Psoas muscle (tissue), 8 donors: ENCODE data around the gene SLC1A3. TPM values are rescaled to one million over a fixed set of nuclear protein-coding genes. Genes with fewer than 3 reads are reported as not detected.
A peak's percentile ranks its signal among the peaks of the same experiment; 100 is the strongest.

Source experiments
- ATAC-seq, 4 donors: fragments of 200-7000 bp; cut with Tn5 transposase; one replicate each; pipeline ENCODE4 v1.9.1; 2020; ENCODE audit warnings: moderate library complexity in 3 of 4, mild to moderate bottlenecking in 2 of 4
- DNase-seq, 2 donors: peaks; one replicate each; pipeline ENCODE4 v3.0.0-alpha.2; 2020
- H3K27ac ChIP-seq: fragments of 200-600 bp; one replicate; pipeline ENCODE4 v1.8.0; 2022
- H3K27me3 ChIP-seq, 3 donors: fragments of 200-600 bp in 1 of 3; one replicate each; pipeline versions ENCODE4 v1.6.1 to v1.8.0; 2013 to 2022; ENCODE audit warnings: low read length in 2 of 3, mild to moderate bottlenecking in 2 of 3, moderate library complexity in 1 of 3; ENCODE audit not compliant: insufficient read depth in 3 of 3
- H3K36me3 ChIP-seq, 2 donors: fragments of 200-600 bp in 1 of 2; one replicate each; pipeline versions ENCODE4 v1.6.1 to v1.8.0; 2013 to 2022; ENCODE audit warnings: low read depth in 1 of 2, mild to moderate bottlenecking in 1 of 2, moderate library complexity in 1 of 2; ENCODE audit not compliant: insufficient read depth in 1 of 2
- H3K4me1 ChIP-seq: fragments of 200-600 bp; one replicate; pipeline ENCODE4 v1.8.0; 2022
- H3K4me3 ChIP-seq: fragments of 200-600 bp; one replicate; pipeline ENCODE4 v1.8.0; 2022; ENCODE audit warnings: mild to moderate bottlenecking
- H3K9me3 ChIP-seq: fragments of 200-600 bp; one replicate; pipeline ENCODE4 v1.8.0; 2022
- CTCF ChIP-seq: fragments of 200-600 bp; IDR thresholded peaks from one replicate; pipeline ENCODE4 v1.8.0; 2022; ENCODE audit warnings: antibody characterized with exemption
- WGBS, 3 donors: extraction: QIAGEN DNeasy Blood & Tissue Kit; methylation state at CpG; one replicate each; pipeline versions ENCODE4 v1.1.6 to v1.1.7; 2013; 5-methylcytosine and 5-hydroxymethylcytosine counted together
- intact Hi-C, 2 donors: fragments of 100-400 bp; cut with DNase I; formaldehyde crosslinking; loops; one replicate each; pipeline versions ENCODE4 v1.11.0 to v1.14.2; 2022
- polyA plus RNA-seq, 3 donors: library from polyadenylated mRNA; stranded (reverse); fragments of 200-250 nt; gene quantifications; one replicate each; pipeline ENCODE4 v1.2.3, GENCODE V29; 2013
- total RNA-seq, 4 donors: library from RNA; stranded (reverse); fragmentation: NEBNext Ultra II Directional in 2 of 4; extraction: Animal tissue kit (Norgen Biotek cat#: 25700) in 2 of 4; gene quantifications; one replicate each; pipeline versions ENCODE4 v1.2.1 to v1.2.4, GENCODE V29; 2021 to 2023
- donor health status: healthy with polysubstance abuse.
- donor health status: DM: no; HTN: no; CAD: no; lungs with moderate emphysema.
- donor health status: Bipolar disorder and iron deficiency.
- donor health status: healthy.
- donor health status: DM: yes; HTN: yes; CAD: no.
- donor health status: DM: no; HTN: no; CAD: no.
- donor health status: DM: no; HTN: no; CAD: no.
- donor health status: DM: yes; HTN: yes; CAD: no.

The SLC1A3 gene
- total and polyA plus RNA-seq, 7 donors: 9.6 to 25.3 (median 17.4) TPM

GRCh38 chr5:36602704-36603321, 3.6 kb upstream of the SLC1A3 start:
- Histone ChIP-seq H3K27ac (no peak overlapping the region), H3K27me3 (no peaks in the 10 kb centered on the region), H3K9me3 (no peaks in the 10 kb centered on the region), H3K4me3 (no peak overlapping the region), H3K36me3 (no peaks in the 10 kb centered on the region), H3K4me1 (peaks cover 3% of the 10 kb centered on the region)
- intact Hi-C loops: loop anchor here in 1 of 2 donors (10.0 kb wide), 1 partner anchor 188 kb away; no protein-coding TSS in a partner anchor
- DNase-seq: no peak
- ATAC-seq: no peak
- WGBS, 3 donors: 53 to 64% (median 56%) methylated on average over 5 of the region's 5 CpGs
- no peak for TF ChIP-seq CTCF

DNA sequence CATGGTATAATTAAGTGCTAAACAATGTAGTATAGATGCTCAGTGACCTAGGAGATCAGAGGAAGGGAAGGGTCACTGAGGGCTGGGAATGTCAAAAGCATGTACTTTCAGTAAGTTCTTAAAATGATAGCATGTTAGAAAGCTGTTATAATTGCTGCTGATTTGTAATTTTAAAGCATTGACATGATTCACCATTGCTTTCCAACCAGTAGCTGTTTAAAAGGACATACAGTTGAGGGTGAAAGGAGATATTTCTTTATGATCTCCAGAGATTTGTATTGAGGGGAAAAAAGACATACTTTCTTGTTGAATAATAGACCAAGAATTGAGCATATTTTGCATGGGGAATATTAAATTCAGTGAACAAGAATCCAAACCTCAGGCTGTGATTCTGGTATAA, 1.2 kb upstream of the SLC1A3 start:
- peaks cover 3% of the 10 kb centered on the region for H3K4me1 ChIP-seq
- no peak for ATAC-seq
- intact Hi-C loops: loop anchor here in 1 of 2 donors (5.0 to 10.0 kb wide), 2 partner anchors 87 to 190 kb away; no protein-coding TSS in a partner anchor
- no peak for DNase-seq
- no peaks in the 10 kb centered on the region for H3K9me3 ChIP-seq
- no peaks in the 10 kb centered on the region for H3K27me3 ChIP-seq
- no peak for TF ChIP-seq CTCF
- peaks cover 0 to 4% of the 10 kb centered on the region in 2 donors for H3K36me3 ChIP-seq
- H3K4me3 ChIP-seq: no peak overlapping the region
- H3K27ac ChIP-seq: no peak overlapping the region

DNA sequence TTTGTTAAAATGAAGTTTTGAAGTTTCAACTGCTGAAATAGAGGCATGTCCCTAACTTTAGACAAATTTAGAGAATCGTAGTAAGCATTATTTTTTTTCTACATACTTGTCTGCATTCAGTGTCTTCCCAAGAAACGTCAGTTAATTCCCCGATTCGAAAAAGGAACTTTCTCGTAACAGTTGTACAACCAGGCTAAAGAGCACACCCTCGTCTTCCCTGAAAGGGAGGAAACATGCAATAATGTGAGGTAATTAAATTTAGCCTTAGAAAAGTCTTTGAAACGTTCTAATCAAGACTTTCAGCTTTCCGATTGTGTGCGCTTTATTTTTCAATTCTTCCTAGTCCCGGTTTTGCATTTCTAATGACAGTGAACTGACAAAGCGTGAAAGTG, 374 bp upstream of the SLC1A3 start:
- Histone ChIP-seq H3K27ac (peak overlapping the region; percentile 88), H3K4me1 (peaks cover 11% of the 10 kb centered on the region), H3K4me3 (peak overlapping the region; percentile 81), H3K27me3 (no peaks in the 10 kb centered on the region), H3K9me3 (no peaks in the 10 kb centered on the region), H3K36me3 (peaks cover 0 to 4% of the 10 kb centered on the region in 2 donors)
- WGBS, 3 donors: 3 to 7% (median 5%) methylated on average over 11 of the region's 11 CpGs
- TF ChIP-seq CTCF: no peak
- intact Hi-C loops: loop anchor here in 1 of 2 donors (5.0 to 10.0 kb wide), 2 partner anchors 86 to 191 kb away; no protein-coding TSS in a partner anchor
- DNase-seq: no peak
- peak in 1 of 4 donors; percentile 4 for ATAC-seq

- H3K27me3 ChIP-seq: no peaks in the 10 kb centered on the region
- peak overlapping the region; percentile 81 for H3K4me3 ChIP-seq
- ATAC-seq: peak; percentile 77 to 87 (median 80)
- H3K36me3 ChIP-seq: peaks cover 0 to 9% of the 10 kb centered on the region in 2 donors
- no peak for TF ChIP-seq CTCF
- H3K27ac ChIP-seq: peak overlapping the region; percentile 88
- WGBS, 3 donors: 1% methylated on average over 11 of the region's 11 CpGs
- DNase-seq: peak; percentile 25 to 63
- H3K9me3 ChIP-seq: no peaks in the 10 kb centered on the region
- intact Hi-C loops: loop anchor here in 1 of 2 donors (5.0 to 10.0 kb wide), 2 partner anchors 85 to 192 kb away; no protein-coding TSS in a partner anchor
- peaks cover 13% of the 10 kb centered on the region for H3K4me1 ChIP-seq
Measured at GRCh38 chr5:36607114-36607571, 737 bp downstream of the SLC1A3 start.
